Amniotic epithelial cell (primary cell): ENCODE results near the gene EEF1G.
"Not testable (repeated sequence)": the region's sequence is repeated elsewhere in the genome, so short reads cannot be mapped to it uniquely, and the experiment has no call there.

ENCODE experiments used
- DNase-seq: peaks from one replicate; pipeline ENCODE4 v3.0.0-alpha.2; 2010; ENCODE audit warnings: low read depth

The EEF1G gene

GRCh38 chr11:62577046-62577714 lies 3.5 kb upstream of the EEF1G start:
- DNase-seq: no peak

DNA sequence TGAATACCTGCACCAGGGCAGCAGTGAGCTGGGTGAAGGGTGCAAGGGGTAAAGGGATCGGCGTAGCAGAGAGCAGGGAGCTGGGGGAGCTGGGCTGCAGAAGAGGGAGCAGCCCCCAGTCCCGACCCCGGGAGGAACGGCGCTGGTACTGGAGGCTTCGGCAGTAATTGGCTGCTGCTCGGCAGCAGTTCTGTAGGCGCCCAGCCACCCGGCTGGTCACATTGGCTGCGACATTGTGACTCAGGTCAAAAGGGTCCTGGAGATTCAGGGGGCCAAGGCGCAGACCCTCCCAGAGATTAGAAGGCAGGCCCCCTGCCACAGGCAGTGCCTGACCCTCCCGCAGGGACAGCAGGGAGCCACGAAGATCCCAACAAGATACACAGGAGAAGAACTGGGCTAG lies 2.1 kb upstream of the EEF1G start:
- DNase-seq: no peak

- DNase-seq: no peak
These were observed 1.5 kb upstream of the EEF1G start for GRCh38 chr11:62575156-62575555.

GRCh38 chr11:62574363-62575071 lies 826 bp upstream of the EEF1G start:
- peak; percentile 56 for DNase-seq

DNA sequence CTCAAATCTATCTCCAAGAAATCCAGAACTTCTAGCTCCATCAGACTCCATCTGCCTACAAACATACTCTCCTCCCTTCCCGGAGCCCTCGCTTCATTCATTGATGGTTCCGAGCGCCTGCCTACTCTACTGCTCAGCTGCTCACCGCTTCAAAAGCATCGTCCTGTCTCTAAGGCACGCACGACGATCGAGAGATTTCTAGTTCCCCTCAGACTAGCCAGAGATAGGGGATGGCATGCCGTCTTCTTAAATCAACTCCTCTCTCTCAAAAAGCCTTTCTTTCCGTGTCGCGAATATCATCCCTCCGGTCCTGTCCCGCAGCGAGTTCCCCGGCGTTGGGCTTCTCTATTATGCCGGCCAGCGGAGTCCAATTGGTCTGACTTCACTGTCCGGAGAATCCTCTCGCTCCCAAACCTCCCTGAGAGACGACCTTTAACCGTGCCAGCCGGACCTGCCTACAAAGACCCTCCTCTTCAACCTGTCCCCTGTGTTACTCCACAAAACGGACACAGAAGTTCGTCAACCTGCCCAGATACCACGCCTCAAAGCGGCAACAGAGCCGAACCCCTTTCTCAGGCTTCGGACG lies 592 bp downstream of the EEF1G start:
- DNase-seq: no peak

DNA sequence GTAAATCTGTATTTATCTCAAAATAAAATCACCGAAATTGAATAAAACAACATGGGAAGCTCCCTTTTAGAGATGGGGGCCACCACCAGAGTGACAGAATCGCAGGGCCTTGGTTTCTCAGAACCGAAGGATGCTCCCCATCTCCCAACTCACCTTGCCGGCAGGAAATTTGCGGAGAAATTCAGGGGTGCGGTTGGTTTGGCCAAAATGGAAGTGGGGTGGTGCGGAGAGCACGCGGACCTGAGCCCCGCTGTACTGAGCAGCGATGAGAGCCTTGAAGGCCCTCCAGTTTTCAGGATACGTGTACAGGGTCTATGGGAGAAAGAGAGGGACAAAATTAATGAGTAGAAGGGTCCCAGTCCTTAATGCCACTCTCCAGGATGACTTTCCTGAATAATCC lies 1.3 kb downstream of the EEF1G start:
- no peak for DNase-seq

- not testable (repeated sequence) for DNase-seq
These were observed 2.2 kb downstream of the EEF1G start for GRCh38 chr11:62571493-62571892.

DNA sequence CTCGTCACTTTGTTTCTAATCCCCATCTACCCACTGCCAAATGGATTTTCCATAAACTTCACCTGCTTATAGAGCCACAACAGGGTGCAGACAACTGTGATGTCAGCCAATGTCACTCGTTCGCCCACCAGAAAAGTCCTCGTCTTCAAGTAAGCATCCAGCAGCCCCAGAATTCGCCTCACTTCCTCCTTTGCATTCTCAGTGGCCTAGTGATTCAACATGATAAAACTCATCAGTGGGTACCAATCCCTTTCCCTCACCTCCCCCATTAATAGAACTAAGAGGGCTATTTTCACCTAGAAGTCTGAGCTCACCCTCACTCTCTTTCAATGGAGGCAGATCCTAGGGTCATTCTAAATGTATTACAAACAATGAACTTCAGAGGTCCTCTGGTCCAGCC lies 2.8 kb downstream of the EEF1G start:
- not testable (repeated sequence) for DNase-seq

- no peak for DNase-seq
These were observed 4.1 kb downstream of the EEF1G start for GRCh38 chr11:62569611-62570010.

DNA sequence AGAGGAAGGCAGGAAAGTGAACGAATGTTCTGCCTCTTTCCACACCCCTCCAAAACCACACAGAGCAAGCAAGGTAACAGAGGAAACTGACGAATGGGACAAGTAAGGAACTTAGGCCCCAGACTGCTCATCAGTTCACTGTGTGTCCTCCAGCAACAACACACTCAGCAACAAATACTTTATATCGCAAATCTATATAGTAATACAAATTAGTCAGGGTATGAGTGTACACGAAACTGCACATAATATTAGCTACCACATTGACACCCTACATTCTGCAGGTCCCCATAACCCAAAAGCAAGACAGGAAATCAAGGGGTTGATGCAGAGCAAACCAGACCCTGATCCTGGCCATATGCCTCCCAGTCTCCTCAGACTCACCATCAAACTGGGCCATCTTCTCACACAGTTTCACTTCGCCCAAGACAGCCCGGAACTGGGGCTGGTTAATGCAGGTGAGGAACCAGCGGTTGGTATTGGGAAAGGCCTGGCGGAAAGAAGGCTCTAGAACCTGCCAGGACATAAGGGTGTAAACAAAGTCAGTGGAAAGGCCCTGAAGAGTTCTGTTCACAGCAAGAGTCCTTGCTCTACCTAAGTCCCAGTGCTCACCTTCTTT lies 6.6 kb downstream of the EEF1G start:
- DNase-seq: no peak

GRCh38 chr11:62566247-62566646 lies 7.4 kb downstream of the EEF1G start:
- no peak for DNase-seq

GRCh38 chr11:62565100-62565802 lies 8.4 kb downstream of the EEF1G start:
- DNase-seq: no peak

GRCh38 chr11:62561677-62562230 lies 11.9 kb downstream of the EEF1G start:
- not testable (repeated sequence) for DNase-seq

DNA sequence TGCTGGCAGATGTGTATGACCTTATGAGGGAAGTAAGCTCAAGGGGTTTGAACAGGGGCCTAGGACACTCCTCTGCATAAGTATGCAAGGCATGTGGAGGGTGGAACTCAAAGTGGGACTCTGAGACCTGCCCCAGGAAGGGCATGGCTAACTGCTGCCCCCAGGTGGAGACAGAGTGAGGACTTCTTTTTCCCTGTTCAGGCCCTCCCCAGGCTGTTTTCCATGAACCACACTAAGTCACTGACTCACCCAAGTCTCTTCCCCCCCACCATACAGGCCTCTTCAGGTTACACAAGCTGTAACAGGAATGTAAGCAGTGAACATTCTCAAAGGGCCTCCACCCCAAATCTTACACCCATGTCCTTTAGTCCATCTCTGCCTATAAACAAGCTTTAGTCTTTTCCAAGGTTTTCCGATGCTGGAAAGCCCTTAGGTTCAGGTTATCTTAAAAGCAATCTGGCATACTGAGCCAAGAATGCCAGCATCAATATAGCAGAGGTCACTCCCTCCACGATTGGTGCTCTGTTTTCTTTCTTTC lies 13.1 kb downstream of the EEF1G start:
- DNase-seq: peak; percentile 98

DNA sequence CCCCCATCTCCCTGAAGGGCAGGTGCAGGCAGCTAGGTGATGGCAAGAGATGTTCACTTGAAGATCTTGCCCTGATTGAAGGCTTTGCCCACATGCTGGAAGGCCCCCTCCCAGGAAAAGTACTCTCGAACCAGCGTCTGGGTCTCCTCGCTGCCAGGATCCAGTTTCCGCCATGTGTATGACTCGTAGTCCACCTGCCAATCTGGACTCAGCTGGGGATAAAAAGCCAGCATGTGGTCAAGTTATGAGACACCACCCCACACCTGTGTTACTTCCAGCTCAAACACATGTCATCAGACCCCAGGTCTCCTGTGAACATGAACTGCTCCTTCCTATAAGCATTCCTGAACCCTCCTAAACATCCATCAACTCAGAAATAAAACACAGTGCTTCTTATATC lies 14.1 kb downstream of the EEF1G start:
- DNase-seq: not testable (repeated sequence)

- DNase-seq: no peak
These were observed 14.5 kb downstream of the EEF1G start for GRCh38 chr11:62559204-62559603.

GRCh38 chr11:62558669-62559068 lies 15.0 kb downstream of the EEF1G start:
- no peak for DNase-seq

GRCh38 chr11:62556875-62557631 lies 16.6 kb downstream of the EEF1G start:
- no peak for DNase-seq

DNA sequence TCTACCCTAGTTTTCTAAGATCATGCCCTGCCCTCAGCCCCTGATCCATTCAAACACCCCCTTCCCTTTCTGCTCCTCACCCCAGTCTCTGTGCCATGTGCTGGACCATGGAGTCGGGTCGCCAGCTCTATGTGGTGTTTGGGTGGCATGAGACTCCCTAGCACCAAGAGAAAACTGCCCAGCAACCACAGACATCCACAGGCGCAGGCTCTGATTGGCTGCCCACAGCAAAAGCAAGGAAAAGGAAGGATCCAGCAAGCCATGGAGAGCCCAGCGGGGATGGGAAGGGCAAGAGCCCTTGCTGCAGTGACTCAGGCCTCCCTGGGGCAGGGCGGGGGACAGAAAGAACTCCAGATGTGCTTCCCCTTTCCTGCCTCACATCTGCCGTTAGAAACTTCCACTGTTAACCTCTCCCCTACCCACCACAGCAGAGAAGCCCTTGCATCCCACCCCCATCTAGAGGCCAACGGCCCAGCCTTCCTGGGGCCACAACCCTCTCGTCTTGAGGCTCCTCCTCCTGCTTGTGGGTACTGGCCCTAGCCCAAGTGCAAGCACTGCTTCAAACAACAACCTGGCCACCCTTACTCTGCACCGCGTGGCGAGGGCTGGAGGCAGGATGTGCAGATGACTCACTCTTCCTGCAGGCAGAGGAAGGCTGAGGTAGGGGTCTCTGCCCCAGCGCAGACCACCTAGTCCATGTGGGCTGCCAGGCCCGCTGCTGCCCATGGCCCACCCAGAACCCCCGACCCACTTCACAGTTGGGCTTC lies 17.4 kb downstream of the EEF1G start:
- DNase-seq: peak; percentile 95

- no peak for DNase-seq
These were observed 18.1 kb downstream of the EEF1G start for GRCh38 chr11:62555464-62556107.
